MM.1S (cell line): Measurements from ENCODE around the gene LNPEP.

Source experiments
- DNase-seq: peaks from one replicate; pipeline ENCODE4 v3.0.0-alpha.2; 2015
- H2AFZ ChIP-seq: fragments of 300-600 bp; sonication (generic); 2 replicates; pipeline ENCODE4 v1.6.0; 2016; ENCODE audit warnings: antibody characterized with exemption, low read length
- H3F3A ChIP-seq: fragments of 300-600 bp; sonication (generic); 2 replicates; pipeline ENCODE4 v1.6.1; 2016; ENCODE audit warnings: mild to moderate bottlenecking, antibody characterized with exemption, low read length, moderate library complexity, mixed read lengths; ENCODE audit not compliant: insufficient read depth
- H3K27ac ChIP-seq: fragments of 300-600 bp; sonication (generic); 2 replicates; pipeline ENCODE4 v1.5.1; 2016; ENCODE audit warnings: mild to moderate bottlenecking, low read length
- H3K27me3 ChIP-seq: fragments of 300-600 bp; sonication (generic); replicated peaks from 2 replicates; pipeline ENCODE4 v1.6.0; 2016; ENCODE audit warnings: low read length; ENCODE audit not compliant: insufficient read depth
- H3K36me3 ChIP-seq: fragments of 300-600 bp; sonication (generic); replicated peaks from 2 replicates; pipeline ENCODE4 v1.6.1; 2016; ENCODE audit warnings: mild to moderate bottlenecking, low read length, mixed read lengths; ENCODE audit not compliant: insufficient read depth
- H3K4me1 ChIP-seq: fragments of 300-600 bp; sonication (generic); 2 replicates; pipeline ENCODE4 v1.6.1; 2016; ENCODE audit warnings: low read length, mixed read lengths
- H3K4me2 ChIP-seq: fragments of 300-600 bp; sonication (generic); 2 replicates; pipeline ENCODE4 v1.6.0; 2016; ENCODE audit warnings: low read depth, low read length
- H3K4me3 ChIP-seq: fragments of 300-600 bp; sonication (generic); 2 replicates; pipeline ENCODE4 v1.5.1; 2016; ENCODE audit warnings: low read length, mixed read lengths
- H3K79me2 ChIP-seq: fragments of 300-600 bp; sonication (generic); 2 replicates; pipeline ENCODE4 v1.6.1; 2016; ENCODE audit warnings: mixed run types, low read length, mixed read lengths
- H3K9ac ChIP-seq: fragments of 300-600 bp; sonication (generic); 2 replicates; pipeline ENCODE4 v1.6.1; 2016; ENCODE audit warnings: low read length, mixed read lengths
- H3K9me2 ChIP-seq: fragments of 300-600 bp; sonication (generic); replicated peaks from 2 replicates; pipeline ENCODE4 v1.6.1; 2016; ENCODE audit warnings: mild to moderate bottlenecking, low read length, mixed read lengths; ENCODE audit not compliant: insufficient read depth
- H3K9me3 ChIP-seq: fragments of 300-600 bp; sonication (generic); replicated peaks from 2 replicates; pipeline ENCODE4 v1.6.1; 2016; ENCODE audit warnings: mild to moderate bottlenecking, low read length, mixed read lengths; ENCODE audit not compliant: insufficient read depth
- H4K20me1 ChIP-seq: fragments of 300-600 bp; sonication (generic); 2 replicates; pipeline ENCODE4 v1.6.1; 2016; ENCODE audit warnings: mild to moderate bottlenecking, low read length, moderate library complexity, mixed read lengths; ENCODE audit not compliant: insufficient read depth
- CTCF ChIP-seq: fragments of 300-600 bp; sonication (generic); IDR thresholded peaks from 2 replicates; pipeline ENCODE4 v1.5.1; 2016; ENCODE audit warnings: antibody characterized with exemption, low read length, mixed read lengths
- EZH2 ChIP-seq: fragments of 300-600 bp; sonication (generic); optimal IDR thresholded peaks from 2 replicates; pipeline ENCODE3; 2017; ENCODE audit warnings: low read depth, mild to moderate bottlenecking, antibody characterized with exemption, low read length, mixed read lengths
- EZH2phosphoT487 ChIP-seq: fragments of 300-600 bp; sonication (generic); IDR thresholded peaks from 2 replicates; pipeline ENCODE4 v1.6.1; 2018; ENCODE audit warnings: antibody characterized with exemption, low read length

The LNPEP gene

GRCh38 chr5:96978812-96979449, 43.1 kb downstream of the LNPEP start:
- no peaks in the 10 kb centered on the region for H4K20me1 ChIP-seq
- H3K4me3 ChIP-seq: no peak overlapping the region
- DNase-seq: no peak
- H3K4me2 ChIP-seq: no peak overlapping the region
- H3K9me2 ChIP-seq: no peaks in the 10 kb centered on the region
- H3K9me3 ChIP-seq: no peaks in the 10 kb centered on the region
- H3K27me3 ChIP-seq: no peaks in the 10 kb centered on the region
- TF ChIP-seq EZH2phosphoT487: no peak
- TF ChIP-seq CTCF: no peak
- no peak for TF ChIP-seq EZH2
- no peaks in the 10 kb centered on the region for H3F3A ChIP-seq
- peaks cover 13% of the 10 kb centered on the region for H3K79me2 ChIP-seq
- no peak overlapping the region for H3K27ac ChIP-seq
- H3K36me3 ChIP-seq: 0 out of 2 replicates have a peak, but pooled peaks cover 7% of the 10 kb centered on the region
- no peak overlapping the region for H3K9ac ChIP-seq
- H2AFZ ChIP-seq: no peak overlapping the region
- no peaks in the 10 kb centered on the region for H3K4me1 ChIP-seq

GRCh38 chr5:96984506-96985192, 48.8 kb downstream of the LNPEP start:
- no peak overlapping the region for H2AFZ ChIP-seq
- no peaks in the 10 kb centered on the region for H3F3A ChIP-seq
- H3K9me2 ChIP-seq: no peaks in the 10 kb centered on the region
- no peak for DNase-seq
- H3K27me3 ChIP-seq: no peaks in the 10 kb centered on the region
- H3K27ac ChIP-seq: no peak overlapping the region
- no peaks in the 10 kb centered on the region for H3K79me2 ChIP-seq
- no peaks in the 10 kb centered on the region for H3K9me3 ChIP-seq
- peaks cover 5% of the 10 kb centered on the region; the same call in 1 of the 2 replicates for H3K36me3 ChIP-seq
- TF ChIP-seq EZH2 (no peak), EZH2phosphoT487 (no peak), CTCF (no peak)
- no peaks in the 10 kb centered on the region for H3K4me1 ChIP-seq
- no peak overlapping the region for H3K4me2 ChIP-seq
- H3K9ac ChIP-seq: no peak overlapping the region
- no peak overlapping the region for H3K4me3 ChIP-seq
- H4K20me1 ChIP-seq: no peaks in the 10 kb centered on the region

DNA sequence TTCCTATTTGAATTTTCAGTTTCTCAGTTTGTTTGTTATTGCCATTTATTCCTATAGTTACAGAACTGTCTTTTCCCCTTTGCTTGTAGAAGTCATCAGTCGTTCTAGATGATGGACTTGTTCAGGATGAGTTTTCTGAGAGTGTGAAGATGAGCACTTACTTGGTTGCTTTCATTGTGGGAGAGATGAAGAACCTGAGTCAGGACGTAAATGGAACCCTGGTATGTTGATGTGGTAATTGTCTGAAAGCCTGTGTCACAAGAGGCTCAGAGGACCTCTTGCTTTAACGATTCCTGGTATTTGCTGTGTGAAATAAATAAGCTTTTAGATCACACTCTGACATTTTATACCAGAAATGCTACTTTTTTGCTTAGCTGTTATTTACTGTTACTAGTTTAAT, 50.6 kb downstream of the LNPEP start:
- Histone ChIP-seq H4K20me1 (no peaks in the 10 kb centered on the region), H3F3A (no peaks in the 10 kb centered on the region), H3K4me3 (no peak overlapping the region), H3K9me2 (no peaks in the 10 kb centered on the region), H3K27ac (no peak overlapping the region), H3K27me3 (no peaks in the 10 kb centered on the region), H2AFZ (no peak overlapping the region), H3K36me3 (peaks cover 5% of the 10 kb centered on the region; the same call in 1 of the 2 replicates), H3K79me2 (no peaks in the 10 kb centered on the region), H3K4me2 (no peak overlapping the region), H3K4me1 (no peaks in the 10 kb centered on the region), H3K9me3 (no peaks in the 10 kb centered on the region), H3K9ac (no peak overlapping the region)
- TF ChIP-seq EZH2 (no peak), CTCF (no peak), EZH2phosphoT487 (no peak)
- no peak for DNase-seq
